Gastroesophageal sphincter (tissue), 4 donors: ENCODE data around the gene RAB24. TPM values are rescaled to one million over a fixed set of nuclear protein-coding genes. Genes with fewer than 3 reads are reported as not detected.

Experiments used
- ATAC-seq: fragments of 150-250 bp; one replicate; pipeline ENCODE4 v1.9.1; 2016; ENCODE audit warnings: mild to moderate bottlenecking, moderate library complexity
- H3K27ac ChIP-seq, 4 donors: fragments of 200-600 bp; sonication (generic) in 3 of 4; 1 replicate in 3 of 4; 2 replicates in 1 of 4; pipeline ENCODE4 v1.5.1; 2016 to 2019
- H3K27me3 ChIP-seq: fragments of 200-600 bp; sonication (generic); one replicate; pipeline ENCODE4 v1.5.1; 2019
- H3K36me3 ChIP-seq, 2 donors: fragments of 200-600 bp; sonication (generic); one replicate each; pipeline ENCODE4 v1.5.1; 2019; ENCODE audit warnings: control low read depth in 1 of 2
- H3K4me1 ChIP-seq, 3 donors: fragments of 200-600 bp; sonication (generic); 1 replicate in 2 of 3; 2 replicates in 1 of 3; pipeline ENCODE4 v1.5.1; 2016 to 2019; ENCODE audit warnings: control low read depth in 2 of 3
- H3K4me3 ChIP-seq, 2 donors: fragments of 200-600 bp; sonication (generic); one replicate each; pipeline ENCODE4 v1.5.1; 2019; ENCODE audit warnings: mild to moderate bottlenecking in 1 of 2, moderate library complexity in 1 of 2
- H3K9me3 ChIP-seq, 3 donors: fragments of 200-600 bp; sonication (generic); one replicate each; pipeline ENCODE4 v1.5.1; 2017 to 2019; ENCODE audit warnings: control low read depth in 2 of 3
- CTCF ChIP-seq, 4 experiments: fragments of 200-600 bp in 2 of 4; fragments of 450-650 bp in 2 of 4; sonication (generic) in 1 of 4; IDR thresholded peaks; one replicate each; pipeline ENCODE4 v1.5.1; 2017 to 2019; ENCODE audit warnings: antibody characterized with exemption in 4 of 4, mild to moderate bottlenecking in 2 of 4, moderate library complexity in 2 of 4
- EP300 ChIP-seq: sonication (generic); formaldehyde crosslinking; IDR thresholded peaks from one replicate; pipeline ENCODE4 v1.6.1; 2017; ENCODE audit warnings: antibody characterized with exemption, mild to moderate bottlenecking
- POLR2A ChIP-seq, 2 donors: fragments of 450-650 bp; IDR thresholded peaks; one replicate each; pipeline ENCODE4 v1.6.1; 2017; ENCODE audit warnings: antibody characterized with exemption in 2 of 2, mild to moderate bottlenecking in 2 of 2, moderate library complexity in 1 of 2
- POLR2AphosphoS5 ChIP-seq: sonication (generic); formaldehyde crosslinking; IDR thresholded peaks from one replicate; pipeline ENCODE4 v1.6.1; 2017; ENCODE audit warnings: antibody characterized with exemption
- WGBS, 2 donors: methylation state at CpG; one replicate each; pipeline ENCODE4 v1.1.5; 2018; ENCODE audit warnings: low coverage in 1 of 2; 5-methylcytosine and 5-hydroxymethylcytosine counted together
- total RNA-seq, 4 donors: library from RNA; depleted of rRNA; stranded (reverse); fragments of >200 nt; gene quantifications; one replicate each; pipeline ENCODE4 v1.1.0, GENCODE V29; 2016

RAB24 gene
- total RNA-seq, 4 donors from 2014 or later = 21.4 to 32.4 (median 24.8) TPM

DNA sequence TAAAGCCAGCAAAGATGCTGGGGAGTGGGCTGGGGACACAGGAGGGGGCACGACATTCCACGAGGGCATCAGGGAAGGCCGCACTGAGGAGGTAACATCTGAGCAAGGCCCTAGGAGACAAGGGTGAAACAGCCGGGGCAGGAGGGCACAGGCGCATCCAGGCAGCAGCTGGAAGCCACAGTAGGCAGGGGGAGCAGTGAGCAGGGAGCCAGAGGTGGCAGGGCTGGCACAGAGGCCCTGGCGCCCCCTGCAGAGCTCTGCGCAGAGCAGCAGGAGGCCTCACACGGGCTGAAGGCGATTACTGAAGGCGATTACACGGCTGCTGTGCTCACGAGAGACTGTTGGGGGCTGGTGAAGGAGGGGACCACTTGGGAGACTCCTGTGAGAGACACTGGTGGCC is 32.6 kb upstream of the RAB24 start:
- no peak for ATAC-seq

DNA sequence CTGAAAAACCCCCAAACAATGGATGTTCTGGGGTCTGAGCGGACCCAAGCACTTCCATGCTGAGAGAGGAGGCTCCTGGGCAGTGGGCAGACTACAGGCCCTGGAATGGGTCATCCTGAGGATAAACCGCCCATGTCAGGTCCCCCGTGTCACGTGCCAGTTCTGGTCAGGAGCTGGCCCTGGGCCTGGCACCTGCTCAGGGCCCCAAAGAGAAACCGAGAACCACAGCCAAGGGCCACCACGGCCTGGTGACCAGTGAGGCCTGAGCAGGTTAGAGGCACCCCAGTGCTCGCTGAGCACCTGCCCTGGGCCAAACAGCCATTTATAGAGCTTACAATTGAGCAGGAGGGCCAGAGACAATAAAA is 32.2 kb upstream of the RAB24 start:
- TF ChIP-seq CTCF (IDR thresholded peaks at IDR 0.05) = no peak
- no peak for TF ChIP-seq POLR2AphosphoS5
- no peak for TF ChIP-seq POLR2A (IDR thresholded peaks at IDR 0.05)
- no peak for TF ChIP-seq EP300
- H3K36me3 ChIP-seq = peaks cover 0 to 100% of the 10 kb centered on the region in 2 donors
- H3K27me3 ChIP-seq = no peaks in the 10 kb centered on the region
- WGBS, 2 donors = 94% methylated on average over 5 of the region's 7 CpGs; no CpG with 5 or more reads in 1 of the 2 donors
- no peak overlapping the region for H3K27ac ChIP-seq
- peaks cover 0 to 8% (median 0%) of the 10 kb centered on the region in 3 donors for H3K4me1 ChIP-seq
- no peaks in the 10 kb centered on the region for H3K9me3 ChIP-seq
- ATAC-seq = no peak
- H3K4me3 ChIP-seq = no peak overlapping the region

More for the DNA sequence above, 32.6 kb upstream of the RAB24 start:
- H3K27ac ChIP-seq = no peak overlapping the region
- TF ChIP-seq CTCF (IDR thresholded peaks at IDR 0.05) (no peak), POLR2AphosphoS5 (no peak), EP300 (no peak), POLR2A (IDR thresholded peaks at IDR 0.05) (no peak)
- no peak overlapping the region for H3K4me3 ChIP-seq
- no peaks in the 10 kb centered on the region for H3K9me3 ChIP-seq
- H3K36me3 ChIP-seq = peaks cover 0 to 98% of the 10 kb centered on the region in 2 donors
- WGBS, 2 donors = 55% methylated on average over 8 of the region's 12 CpGs; no CpG with 5 or more reads in 1 of the 2 donors
- H3K27me3 ChIP-seq = no peaks in the 10 kb centered on the region
- peaks cover 0 to 8% (median 0%) of the 10 kb centered on the region in 3 donors for H3K4me1 ChIP-seq

GRCh38 chr5:177334781-177335700 is 31.5 kb upstream of the RAB24 start:
- no peak for ATAC-seq
- H3K9me3 ChIP-seq = no peaks in the 10 kb centered on the region
- no peak overlapping the region for H3K27ac ChIP-seq
- no peak for TF ChIP-seq POLR2A (IDR thresholded peaks at IDR 0.05)
- no peak for TF ChIP-seq CTCF (IDR thresholded peaks at IDR 0.05)
- TF ChIP-seq POLR2AphosphoS5 = no peak
- TF ChIP-seq EP300 = no peak
- H3K27me3 ChIP-seq = no peaks in the 10 kb centered on the region
- H3K36me3 ChIP-seq = peaks cover 0 to 100% of the 10 kb centered on the region in 2 donors
- WGBS, 2 donors = 61 to 87% methylated on average over 5 to 7 of the region's 21 CpGs
- peaks cover 0 to 8% (median 0%) of the 10 kb centered on the region in 3 donors for H3K4me1 ChIP-seq
- H3K4me3 ChIP-seq = no peak overlapping the region

- no CpG with 5 or more reads among the region's 15 CpGs for WGBS, 2 donors
- H3K4me1 ChIP-seq = peaks cover 0 to 6% (median 0%) of the 10 kb centered on the region in 3 donors
- H3K36me3 ChIP-seq = peaks cover 0 to 100% of the 10 kb centered on the region in 2 donors
- H3K9me3 ChIP-seq = no peaks in the 10 kb centered on the region
- H3K4me3 ChIP-seq = no peak overlapping the region
- TF ChIP-seq POLR2A (IDR thresholded peaks at IDR 0.05) (no peak), CTCF (IDR thresholded peaks at IDR 0.05) (no peak), EP300 (no peak), POLR2AphosphoS5 (no peak)
- no peak for ATAC-seq
- no peaks in the 10 kb centered on the region for H3K27me3 ChIP-seq
- no peak overlapping the region for H3K27ac ChIP-seq
Observed at GRCh38 chr5:177334155-177334551, 30.6 kb upstream of the RAB24 start.
